GM10248 (cell line): ENCODE data around the gene OR2W3.

Experiments
- CTCF ChIA-PET: fragments of 300-600 bp; sonication (Branson Sonifier 250); formaldehyde crosslinking; extraction: SDS; loops from one replicate; lab custom pipeline; 2021; ENCODE audit warnings: antibody characterized with exemption; lab: Yijun Ruan, JAX
- POLR2A ChIA-PET: fragments of 350-650 bp; sonication (Branson Sonifier 250); formaldehyde crosslinking; extraction: SDS; loops from one replicate; lab custom pipeline; 2020; ENCODE audit warnings: antibody characterized with exemption; lab: Yijun Ruan, JAX
- DNase-seq: peaks from one replicate; pipeline ENCODE4 v3.0.0; 2012; ENCODE audit errors: extremely low spot score
- TF ChIP-seq, protein P1 (sequence below): IDR thresholded peaks from 2 replicates; pipeline ENCODE4 v1.5.1; 2012; ENCODE audit warnings: mild to moderate bottlenecking, low read depth; ENCODE audit errors: extremely low read depth, missing control alignments, control extremely low read depth

The OR2W3 gene

DNA sequence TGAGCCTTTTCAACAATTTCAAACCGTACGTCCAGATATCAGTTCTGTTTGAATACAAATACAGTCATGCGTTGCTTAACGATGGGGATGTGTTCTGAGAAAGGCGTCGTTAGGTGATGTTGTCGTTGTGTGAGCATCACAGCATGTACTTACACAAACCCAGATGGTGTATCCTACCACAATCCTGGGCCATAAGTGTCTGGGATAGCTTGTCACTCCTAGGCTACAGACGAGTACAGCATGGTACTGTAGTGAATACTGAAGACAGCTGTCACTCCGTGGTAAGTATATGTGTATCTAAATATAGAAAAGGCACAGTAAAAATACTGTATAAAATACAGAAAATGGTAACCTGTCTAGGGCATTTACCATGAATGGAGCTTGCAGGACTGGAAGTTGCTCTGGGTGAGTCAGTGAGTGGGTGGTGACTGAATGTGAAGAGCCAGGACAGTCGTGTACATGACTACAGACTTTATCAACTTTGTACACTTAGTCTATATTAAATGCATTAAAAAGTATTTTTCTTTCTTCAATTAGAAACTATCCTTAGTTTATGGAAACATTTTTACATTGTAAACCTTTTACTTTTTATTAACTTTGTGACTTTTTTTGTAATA lies 10.5 kb upstream of the OR2W3 start:
- DNase-seq = no peak
- POLR2A ChIA-PET = no interaction called here
- TF ChIP-seq, protein P1, sequence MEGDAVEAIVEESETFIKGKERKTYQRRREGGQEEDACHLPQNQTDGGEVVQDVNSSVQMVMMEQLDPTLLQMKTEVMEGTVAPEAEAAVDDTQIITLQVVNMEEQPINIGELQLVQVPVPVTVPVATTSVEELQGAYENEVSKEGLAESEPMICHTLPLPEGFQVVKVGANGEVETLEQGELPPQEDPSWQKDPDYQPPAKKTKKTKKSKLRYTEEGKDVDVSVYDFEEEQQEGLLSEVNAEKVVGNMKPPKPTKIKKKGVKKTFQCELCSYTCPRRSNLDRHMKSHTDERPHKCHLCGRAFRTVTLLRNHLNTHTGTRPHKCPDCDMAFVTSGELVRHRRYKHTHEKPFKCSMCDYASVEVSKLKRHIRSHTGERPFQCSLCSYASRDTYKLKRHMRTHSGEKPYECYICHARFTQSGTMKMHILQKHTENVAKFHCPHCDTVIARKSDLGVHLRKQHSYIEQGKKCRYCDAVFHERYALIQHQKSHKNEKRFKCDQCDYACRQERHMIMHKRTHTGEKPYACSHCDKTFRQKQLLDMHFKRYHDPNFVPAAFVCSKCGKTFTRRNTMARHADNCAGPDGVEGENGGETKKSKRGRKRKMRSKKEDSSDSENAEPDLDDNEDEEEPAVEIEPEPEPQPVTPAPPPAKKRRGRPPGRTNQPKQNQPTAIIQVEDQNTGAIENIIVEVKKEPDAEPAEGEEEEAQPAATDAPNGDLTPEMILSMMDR = no peak
- CTCF ChIA-PET = interaction anchor here (1.4 kb wide), 1 partner anchor 10 kb away, joined by 6 read pairs; the partner anchor contains the start of gene OR2W3

DNA sequence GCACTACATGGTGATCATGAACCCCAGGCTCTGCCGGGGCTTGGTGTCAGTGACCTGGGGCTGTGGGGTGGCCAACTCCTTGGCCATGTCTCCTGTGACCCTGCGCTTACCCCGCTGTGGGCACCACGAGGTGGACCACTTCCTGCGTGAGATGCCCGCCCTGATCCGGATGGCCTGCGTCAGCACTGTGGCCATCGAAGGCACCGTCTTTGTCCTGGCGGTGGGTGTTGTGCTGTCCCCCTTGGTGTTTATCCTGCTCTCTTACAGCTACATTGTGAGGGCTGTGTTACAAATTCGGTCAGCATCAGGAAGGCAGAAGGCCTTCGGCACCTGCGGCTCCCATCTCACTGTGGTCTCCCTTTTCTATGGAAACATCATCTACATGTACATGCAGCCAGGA lies 589 bp downstream of the OR2W3 start:
- TF ChIP-seq, protein P1 = no peak
- ChIA-PET CTCF (interaction anchor here (1.2 kb wide), 1 partner anchor 11 kb away, joined by 6 read pairs; no protein-coding TSS in a partner anchor), POLR2A (no interaction called here)
- DNase-seq = no peak

DNA sequence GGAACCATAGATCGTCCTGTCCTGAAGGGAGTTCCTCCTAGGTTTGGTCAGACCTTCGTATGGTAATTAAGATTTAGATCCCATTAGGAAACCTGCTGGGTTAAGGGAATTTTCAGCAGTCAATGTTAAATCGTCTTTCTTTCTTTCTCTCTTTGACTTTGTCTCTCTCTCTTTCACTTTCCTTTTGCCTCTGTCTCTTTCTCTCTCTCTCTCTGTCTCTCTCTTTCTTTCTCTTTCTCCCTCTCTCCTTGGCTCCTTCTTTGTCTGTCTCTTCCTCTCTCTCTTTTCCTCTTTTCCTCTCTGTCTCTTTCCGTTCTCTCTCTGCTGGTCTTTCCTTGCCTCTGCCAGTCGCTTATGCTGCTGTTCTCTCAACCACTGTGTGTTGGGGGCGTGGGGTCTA lies 8.7 kb downstream of the OR2W3 start:
- ChIA-PET POLR2A (no interaction called here), CTCF (no interaction called here)

DNA sequence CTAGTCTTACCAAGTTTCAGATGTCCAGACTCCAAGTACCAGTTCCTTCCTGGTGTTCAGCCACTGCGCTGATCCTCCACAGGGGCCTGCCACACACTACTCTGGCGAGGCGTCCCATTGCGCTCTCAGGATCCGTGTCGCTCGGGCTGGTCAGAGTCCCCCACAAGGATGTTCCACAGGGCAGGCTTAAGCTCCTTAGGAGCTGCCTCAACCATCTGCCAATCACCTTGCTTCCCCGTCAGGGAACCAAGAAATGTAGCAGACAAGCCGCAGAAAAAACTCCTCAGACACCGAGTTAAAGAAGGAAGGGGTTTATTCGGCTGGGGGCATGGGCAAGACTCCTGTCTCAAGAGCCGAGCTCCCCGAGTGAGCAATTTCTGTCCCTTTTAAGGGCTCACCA lies 9.8 kb downstream of the OR2W3 start:
- TF ChIP-seq, protein P1 = no peak
- DNase-seq = no peak
- POLR2A ChIA-PET = no interaction called here
- CTCF ChIA-PET = no interaction called here

More for the DNA sequence above, 8.7 kb downstream of the OR2W3 start:
- TF ChIP-seq, protein P1 = no peak
- no peak for DNase-seq

DNA sequence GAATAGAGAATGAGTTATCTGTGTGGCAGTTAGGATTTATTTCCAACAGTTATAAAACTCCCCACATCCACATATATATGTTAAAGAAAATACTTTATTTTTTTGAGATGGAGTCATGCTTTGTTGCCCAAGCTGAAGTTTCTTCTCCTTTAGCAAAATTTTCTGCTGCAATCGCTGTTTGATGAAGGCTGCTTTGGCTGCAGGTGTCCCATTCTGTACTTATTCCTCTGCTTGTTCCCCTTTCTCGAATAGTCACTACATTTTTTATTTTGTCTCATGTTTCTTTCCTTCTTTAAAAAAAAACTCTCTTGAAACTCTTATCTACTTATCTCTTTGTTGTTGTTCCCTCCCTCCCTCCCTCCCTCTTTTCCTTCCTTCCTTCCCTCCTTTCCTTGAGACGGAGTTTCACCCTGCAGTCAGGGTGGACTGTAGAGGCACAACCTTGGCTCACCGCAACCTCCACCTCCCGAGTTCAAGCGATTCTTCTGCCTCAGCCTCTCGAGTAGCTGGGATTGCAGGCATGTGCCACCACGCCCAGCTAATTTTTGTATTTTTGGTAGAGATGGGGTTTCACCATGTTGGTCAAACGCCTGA lies 10.6 kb downstream of the OR2W3 start:
- TF ChIP-seq, protein P1 = no peak
- DNase-seq = no peak
- CTCF ChIA-PET = interaction anchor here (1.0 to 1.1 kb wide), 2 partner anchors 10 to 19 kb away, joined by 3 read pairs; partner anchors contain the start of gene OR2AJ1

DNA sequence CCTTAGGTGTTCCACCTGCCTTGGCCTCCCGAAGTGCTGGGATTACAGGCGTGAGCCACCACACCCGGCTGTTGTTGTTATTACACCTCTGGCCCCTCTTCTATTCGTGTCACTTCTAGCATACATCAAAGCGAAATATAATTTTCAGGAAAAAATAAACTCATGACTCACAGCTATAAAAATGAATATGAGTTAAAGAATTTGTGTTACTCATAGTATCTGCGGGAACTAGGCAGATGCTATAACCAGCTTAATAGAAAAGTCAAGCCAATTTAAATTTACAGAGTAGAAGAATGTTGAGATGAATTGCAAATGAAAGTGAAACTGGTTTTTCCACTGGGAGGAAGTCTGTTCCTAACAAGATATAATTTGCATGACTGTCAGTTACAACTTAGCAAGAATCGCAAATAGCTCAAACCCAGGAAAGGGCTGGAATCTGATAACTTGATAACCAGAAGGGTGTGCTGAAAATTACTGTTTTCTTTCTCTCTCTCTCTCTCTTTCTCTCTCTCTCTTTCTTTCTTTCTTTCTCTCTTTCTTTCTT lies 11.2 kb downstream of the OR2W3 start:
- no peak for DNase-seq
- ChIA-PET CTCF (interaction anchor here (1.0 to 1.1 kb wide), 2 partner anchors 9 to 18 kb away, joined by 3 read pairs; partner anchors contain the start of gene OR2AJ1), POLR2A (no interaction called here)

More for the DNA sequence above, 10.6 kb downstream of the OR2W3 start:
- POLR2A ChIA-PET = no interaction called here

More for the DNA sequence above, 11.2 kb downstream of the OR2W3 start:
- TF ChIP-seq, protein P1 = no peak
